Frontal cortex (tissue), 4 donors: Measurements from ENCODE around the gene OPHN1. TPM values are rescaled to one million over a fixed set of nuclear protein-coding genes. Genes with fewer than 3 reads are reported as not detected.

Experiments used
- DNase-seq, 2 donors: peaks; one replicate each; pipeline ENCODE4 v3.0.0; 2012; ENCODE audit warnings: low spot score in 2 of 2
- FAIRE-seq: peaks from 2 replicates; lab custom pipeline; 2012; peaks lifted over from hg19 to GRCh38; lab: Jason Lieb, UNC
- total RNA-seq: library from RNA; depleted of rRNA; stranded (reverse); fragments of >200 nt; gene quantifications from one replicate; pipeline ENCODE4 v1.2.3, GENCODE V29; 2014
- donor health status: control.
- donor health status: control.
- donor health status: control.

Gene OPHN1
- total RNA-seq, 1 donor from 2014 or later, result 39.1 TPM

- FAIRE-seq (no peak), DNase-seq (no peak)
Observed at GRCh38 chrX:68186552-68187262, 246.6 kb downstream of the OPHN1 start.

DNA sequence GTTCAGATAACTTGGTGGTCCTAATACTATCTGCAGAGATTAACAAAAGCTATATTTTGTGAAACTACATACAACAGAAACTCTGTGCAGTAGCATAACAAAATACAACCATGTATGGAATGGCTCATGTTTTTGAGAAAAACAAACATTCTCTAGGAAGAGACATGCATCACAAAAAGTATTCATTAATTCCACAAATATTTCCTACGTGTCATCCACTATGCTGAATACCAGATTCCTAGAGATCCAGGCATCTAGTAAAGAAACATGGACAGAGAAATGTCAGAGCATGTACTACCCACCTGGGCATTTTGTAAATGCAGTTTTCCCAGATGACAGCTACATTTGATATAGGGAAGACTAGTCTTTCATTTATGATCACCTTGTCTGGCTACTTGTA lies 248.1 kb downstream of the OPHN1 start:
- no peak for DNase-seq
- no peak for FAIRE-seq

DNA sequence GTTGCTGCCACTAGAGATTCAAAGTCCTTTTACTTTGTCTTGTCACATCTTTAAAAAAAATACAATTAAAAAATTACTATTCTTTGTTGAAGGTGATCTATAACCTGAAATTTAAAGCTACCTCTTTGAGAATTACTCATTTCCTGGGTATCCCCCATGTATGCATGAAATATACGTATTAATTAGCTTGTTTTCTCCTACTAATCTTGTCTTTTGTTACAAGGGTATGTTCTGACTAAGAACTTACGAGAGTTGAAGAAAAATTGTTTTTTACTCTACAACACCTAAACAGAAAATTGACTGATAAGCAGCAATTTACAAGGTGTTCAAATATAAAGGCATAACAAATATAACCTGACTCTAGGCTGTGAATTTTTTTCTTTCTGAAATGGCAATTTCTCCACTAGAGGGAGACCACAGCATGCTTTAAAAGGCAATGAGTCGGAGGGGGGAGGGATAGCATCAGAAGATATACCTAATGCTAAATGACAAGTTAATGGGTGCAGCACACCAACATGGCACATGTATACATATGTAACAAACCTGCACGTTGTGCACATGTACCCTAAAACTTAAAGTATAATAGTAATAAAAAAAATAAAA lies 249.6 kb downstream of the OPHN1 start:
- FAIRE-seq (no peak), DNase-seq (no peak)

DNA sequence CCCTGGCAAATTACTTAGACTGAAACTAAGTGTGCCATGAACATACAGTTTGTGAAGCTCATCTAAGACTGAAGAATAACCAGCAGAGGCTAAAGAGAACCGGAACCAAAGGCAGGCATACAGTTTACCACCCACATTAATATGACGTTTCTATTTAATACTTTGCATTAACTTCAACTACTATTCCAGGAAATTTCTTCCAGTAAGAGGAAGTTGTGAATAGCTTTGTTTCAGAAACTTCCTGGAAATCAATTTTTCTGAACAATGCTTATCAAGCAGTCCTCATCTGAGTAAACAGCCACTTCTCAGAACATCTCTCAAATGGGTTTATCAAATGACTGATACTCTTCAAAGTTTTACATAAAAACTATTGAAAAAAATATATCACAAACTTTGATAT lies 252.7 kb downstream of the OPHN1 start:
- no peak for DNase-seq
- FAIRE-seq, result no peak

DNA sequence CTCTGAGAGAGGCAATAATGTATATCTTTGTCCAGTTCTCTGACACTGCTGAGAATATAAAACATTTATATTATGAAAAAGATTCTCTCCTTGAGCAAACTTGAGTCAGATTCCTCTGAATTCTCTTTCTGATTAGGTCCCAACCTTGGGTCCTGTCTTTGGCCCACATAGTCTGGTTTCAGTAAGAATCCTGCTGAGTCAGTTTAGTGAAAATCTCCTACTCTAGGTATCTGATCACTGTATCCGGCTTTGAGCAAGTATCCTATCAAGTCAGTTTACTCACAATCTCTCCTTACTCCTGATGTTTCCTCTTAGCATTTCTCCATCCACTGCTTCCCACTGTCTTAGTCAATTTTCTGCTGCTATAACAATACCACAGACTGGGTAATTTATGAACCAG lies 253.9 kb downstream of the OPHN1 start:
- DNase-seq (no peak), FAIRE-seq (no peak)

GRCh38 chrX:68177542-68177941 lies 255.8 kb downstream of the OPHN1 start:
- FAIRE-seq, result no peak
- DNase-seq, result no peak

- FAIRE-seq, result no peak
- no peak for DNase-seq
Observed at GRCh38 chrX:68175562-68175961, 257.7 kb downstream of the OPHN1 start.

DNA sequence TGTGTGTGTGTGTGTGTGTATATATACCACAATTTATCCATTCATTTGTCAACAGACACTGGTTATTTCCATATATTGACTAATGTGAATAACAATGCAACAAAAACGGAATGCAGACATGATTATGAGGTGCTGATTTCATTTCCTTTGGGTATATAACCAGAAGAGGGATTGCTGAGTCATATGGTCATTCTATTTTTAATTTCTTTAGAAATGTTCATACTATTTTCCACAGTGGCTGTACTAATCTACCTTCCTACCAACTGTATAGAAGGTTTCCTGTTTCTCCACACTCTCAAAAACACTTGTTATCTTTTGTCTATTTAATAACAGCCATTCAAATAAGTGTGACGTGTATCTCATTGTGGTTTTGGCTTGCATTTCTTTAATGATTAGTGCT lies 269.9 kb downstream of the OPHN1 start:
- DNase-seq (no peak), FAIRE-seq (no peak)

DNA sequence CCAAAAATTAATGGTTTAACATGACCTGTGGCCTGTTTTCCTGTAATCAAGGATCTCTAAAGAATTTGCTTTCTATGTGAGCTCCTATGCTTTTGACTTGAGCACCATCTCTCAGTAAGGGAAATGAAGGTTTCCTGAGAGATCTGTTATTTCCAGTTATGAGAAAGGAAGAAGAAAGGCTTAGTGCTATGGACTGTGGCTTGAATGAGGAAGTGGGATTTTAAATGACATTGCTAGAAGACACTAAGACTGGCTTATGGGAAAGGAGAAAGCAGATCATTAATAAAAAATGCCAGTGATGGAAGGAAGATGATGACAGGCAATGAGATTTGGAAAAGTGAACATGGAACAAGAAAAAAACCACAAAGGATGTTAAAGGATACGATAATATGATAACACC lies 285.4 kb downstream of the OPHN1 start:
- DNase-seq, result no peak
- no peak for FAIRE-seq

- peak in 1 of 2 donors; percentile 5 for DNase-seq
Observed at GRCh38 chrX:68146054-68146453, 287.2 kb downstream of the OPHN1 start.

DNA sequence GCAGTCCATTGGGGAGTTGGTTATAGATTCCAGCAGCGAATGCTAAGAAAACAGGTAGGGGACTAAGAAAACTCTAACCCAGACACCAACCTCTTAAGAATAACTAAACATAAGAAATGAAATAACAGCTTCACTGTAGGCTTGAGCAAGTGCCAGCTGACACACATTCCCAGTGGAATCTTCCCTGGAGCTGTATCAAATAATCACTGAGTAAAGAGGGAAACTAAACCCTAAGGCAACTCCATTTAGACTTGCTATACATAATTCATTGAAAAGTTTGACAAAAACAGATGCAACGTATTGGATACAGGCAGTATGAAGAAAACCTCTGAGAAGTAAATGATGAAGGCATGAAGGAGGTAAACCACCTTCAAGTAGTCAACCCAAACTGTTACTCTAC lies 293.5 kb downstream of the OPHN1 start:
- DNase-seq (no peak), FAIRE-seq (no peak)

More at GRCh38 chrX:68146054-68146453, 287.2 kb downstream of the OPHN1 start:
- no peak for FAIRE-seq

DNA sequence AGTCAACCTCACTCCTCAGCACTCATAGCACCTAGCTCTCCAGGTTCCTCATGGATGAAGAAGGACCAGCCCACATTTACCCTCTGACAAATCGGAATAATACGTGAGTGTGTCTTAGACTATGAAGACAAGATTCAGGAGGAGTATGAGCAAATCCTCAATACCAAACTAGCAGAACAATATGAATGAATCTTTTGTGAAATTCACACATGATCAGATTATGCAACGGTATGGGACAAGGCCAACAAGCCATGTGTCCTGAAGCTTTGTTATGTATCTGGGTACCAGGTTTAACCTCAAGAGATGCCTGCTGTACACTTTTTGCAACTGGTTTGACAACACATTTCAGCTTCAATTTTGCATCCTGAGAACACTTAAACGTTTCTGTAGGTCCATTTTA lies 300.1 kb downstream of the OPHN1 start:
- no peak for DNase-seq
- no peak for FAIRE-seq

DNA sequence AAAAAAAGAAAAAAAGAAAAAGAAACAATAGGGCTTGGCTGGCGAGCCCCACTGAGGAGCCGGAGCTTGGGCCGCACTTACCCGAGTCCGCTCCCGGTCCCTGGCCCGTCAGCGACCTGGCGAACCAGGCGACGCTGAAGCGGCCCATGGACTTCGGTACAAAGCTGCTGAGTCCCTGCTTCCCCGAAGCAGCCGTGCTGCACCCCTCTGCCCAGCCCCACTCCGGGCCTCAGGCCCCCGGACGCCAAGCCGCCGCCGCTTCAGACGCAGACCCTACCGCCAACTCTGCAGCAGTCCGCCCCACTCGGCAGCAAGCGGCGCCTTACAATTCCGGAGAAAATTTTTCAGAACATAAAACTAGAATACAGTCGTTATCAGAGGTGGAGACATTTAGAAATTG lies 300.5 kb downstream of the OPHN1 start:
- FAIRE-seq, result no peak

GRCh38 chrX:68121835-68122234 lies 311.5 kb downstream of the OPHN1 start:
- DNase-seq (no peak), FAIRE-seq (no peak)

More for the DNA sequence above, 300.5 kb downstream of the OPHN1 start:
- no peak for DNase-seq

DNA sequence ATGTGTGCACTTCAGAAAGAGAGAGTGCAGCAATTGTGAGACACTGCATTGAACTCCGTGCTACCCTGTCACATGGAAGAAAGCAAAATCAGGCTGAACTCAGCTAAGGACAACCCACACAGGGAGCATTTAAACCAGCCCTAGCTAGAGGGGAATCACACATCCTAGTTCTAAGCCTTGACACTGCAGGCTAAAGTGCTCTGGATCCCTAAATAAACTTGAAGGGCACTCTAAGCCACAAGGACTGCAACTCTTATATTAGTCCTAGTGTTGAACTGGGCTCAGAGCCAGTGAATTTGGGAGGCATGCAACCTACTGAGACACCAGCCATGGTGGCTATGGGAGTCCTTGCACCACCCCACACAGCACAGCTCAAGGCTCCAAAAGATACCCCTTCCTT lies 311.9 kb downstream of the OPHN1 start:
- DNase-seq, result no peak
- FAIRE-seq, result no peak

DNA sequence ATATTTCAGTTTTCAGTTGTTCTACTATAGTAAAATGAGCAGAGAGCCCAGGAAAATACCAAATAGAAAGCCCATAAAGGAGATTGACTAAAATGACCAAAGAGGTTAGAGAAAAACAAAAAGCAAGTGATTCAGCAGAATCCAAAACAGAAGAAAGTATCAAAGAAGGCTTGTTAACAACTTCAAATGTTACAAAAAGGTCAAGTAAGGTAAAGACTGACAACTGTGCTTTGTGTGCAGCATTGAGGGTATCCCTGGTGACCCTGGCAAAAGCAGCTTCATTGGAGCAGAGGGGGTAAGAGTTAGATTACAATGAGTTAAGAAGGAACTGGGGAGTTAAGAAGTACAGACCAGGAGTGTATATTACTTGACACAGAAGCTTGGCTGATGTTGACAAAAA lies 317.9 kb downstream of the OPHN1 start:
- no peak for FAIRE-seq

DNA sequence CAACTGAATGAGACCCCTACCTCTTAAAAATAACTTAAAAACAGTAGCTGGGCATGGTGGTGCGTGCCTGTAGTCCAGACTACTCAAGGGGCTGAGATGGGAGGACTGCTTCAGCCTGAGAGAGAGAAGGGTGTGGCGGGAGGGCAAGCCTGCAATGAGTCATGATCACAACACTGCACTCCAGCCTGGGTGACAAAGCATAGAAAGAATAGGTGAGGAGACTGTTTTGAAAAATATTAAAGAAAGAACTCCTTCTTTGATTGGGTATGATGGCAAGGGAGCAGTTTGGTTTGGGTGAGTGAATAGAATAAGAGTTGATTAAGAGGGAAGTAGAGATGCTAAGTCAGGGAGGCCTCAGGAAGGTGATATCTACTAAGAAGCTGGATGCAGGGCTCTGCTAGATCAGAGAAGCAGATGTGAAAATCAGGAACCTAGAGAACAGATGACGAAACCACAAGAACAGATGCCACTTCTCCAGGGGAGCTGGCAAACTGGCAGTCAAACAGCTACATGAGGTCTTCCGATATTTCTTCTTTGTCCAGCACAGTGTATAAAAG lies 318.6 kb downstream of the OPHN1 start:
- DNase-seq (no peak), FAIRE-seq (no peak)

More for the DNA sequence above, 317.9 kb downstream of the OPHN1 start:
- DNase-seq, result no peak

- no peak for DNase-seq
- FAIRE-seq, result no peak
Observed at GRCh38 chrX:68113837-68114572, 319.3 kb downstream of the OPHN1 start.

DNA sequence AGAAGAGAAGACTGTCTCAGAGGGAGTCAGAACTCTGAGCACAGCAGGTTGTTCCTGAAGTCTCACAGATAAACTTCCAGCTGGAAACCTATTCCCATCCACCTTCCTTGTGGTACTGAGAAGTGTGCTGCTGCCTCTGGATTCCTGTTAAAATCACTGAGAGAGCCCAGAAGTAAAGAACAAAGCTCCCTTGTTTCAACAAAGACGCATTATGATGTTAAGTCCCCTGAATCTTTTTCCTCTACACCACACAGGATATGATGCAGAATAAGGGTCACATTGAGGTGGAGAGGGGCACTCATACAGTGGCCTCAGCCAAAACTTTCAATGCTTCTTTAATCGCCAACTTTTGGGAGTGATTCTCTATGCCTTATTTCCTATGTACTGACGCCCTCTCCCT lies 321.0 kb downstream of the OPHN1 start:
- FAIRE-seq (no peak), DNase-seq (no peak)

GRCh38 chrX:68109162-68109561 lies 324.1 kb downstream of the OPHN1 start:
- no peak for DNase-seq
- no peak for FAIRE-seq

- no peak for DNase-seq
- FAIRE-seq, result no peak
Observed at GRCh38 chrX:68098431-68098830, 334.9 kb downstream of the OPHN1 start.
